SK-N-SH treated with all-trans-retinoic acid at 6 μM for 48 hours (cell line): ENCODE data around the gene CCNT1.

ENCODE experiments used
- ARNTL ChIP-seq: fragments of 450-650 bp; formaldehyde crosslinking; IDR thresholded peaks from 2 replicates; pipeline ENCODE4 v1.5.0; 2020; ENCODE audit warnings: low read depth, mild to moderate bottlenecking, moderate library complexity, borderline replicate concordance
- BACH2 ChIP-seq: fragments of 250-450 bp; sonication (Bioruptor Pico); IDR thresholded peaks from 2 replicates; pipeline ENCODE4 v1.9.0; 2021; ENCODE audit warnings: mild to moderate bottlenecking, borderline replicate concordance
- CSRNP3 ChIP-seq: fragments of 250-450 bp; sonication (Bioruptor Pico); IDR thresholded peaks from 2 replicates; pipeline ENCODE4 v1.5.1; 2021; ENCODE audit warnings: mild to moderate bottlenecking, moderate library complexity
- PATZ1 ChIP-seq: fragments of 250-450 bp; sonication (Bioruptor Pico); IDR thresholded peaks from 2 replicates; pipeline ENCODE4 v1.8.0; 2020; ENCODE audit warnings: mild to moderate bottlenecking, moderate library complexity, borderline replicate concordance
- TCF4 ChIP-seq: fragments of 250-450 bp; sonication (Bioruptor Pico); IDR thresholded peaks from 2 replicates; pipeline ENCODE4 v1.8.0; 2021; ENCODE audit warnings: mild to moderate bottlenecking, moderate library complexity, borderline replicate concordance
- ZC3H10 ChIP-seq: fragments of 250-450 bp; sonication (Bioruptor Pico); IDR thresholded peaks from 2 replicates; pipeline ENCODE4 v1.5.1; 2021; ENCODE audit warnings: mild to moderate bottlenecking, moderate library complexity
- ZFP3 ChIP-seq: fragments of 250-450 bp; sonication (Bioruptor Pico); IDR thresholded peaks from 2 replicates; pipeline ENCODE4 v1.5.0; 2020; ENCODE audit warnings: mild to moderate bottlenecking, moderate library complexity
- ZFP30 ChIP-seq: fragments of 450-650 bp; formaldehyde crosslinking; IDR thresholded peaks from 2 replicates; pipeline ENCODE4 v1.5.0; 2022; ENCODE audit warnings: mild to moderate bottlenecking, moderate library complexity

GRCh38 chr12:48668996-48669395, 47.5 kb downstream of the CCNT1 start:
- TF ChIP-seq ZFP30 (CRISPR knock-in tag) = no peak
- no peak for TF ChIP-seq ARNTL (CRISPR knock-in tag)
- no peak for TF ChIP-seq PATZ1 (CRISPR knock-in tag)
- TF ChIP-seq CSRNP3 (CRISPR knock-in tag) = no peak
- TF ChIP-seq ZC3H10 (CRISPR knock-in tag) = no peak
- no peak for TF ChIP-seq ZFP3 (CRISPR knock-in tag)
- TF ChIP-seq BACH2 (CRISPR knock-in tag) = no peak
- TF ChIP-seq TCF4 (CRISPR knock-in tag) = no peak
